ENCODE results near the gene L1TD1.
"Not testable (repeated sequence)": the region's sequence is repeated elsewhere in the genome, so short reads cannot be mapped to it uniquely, and the experiment has no call there.

The L1TD1 gene

DNA sequence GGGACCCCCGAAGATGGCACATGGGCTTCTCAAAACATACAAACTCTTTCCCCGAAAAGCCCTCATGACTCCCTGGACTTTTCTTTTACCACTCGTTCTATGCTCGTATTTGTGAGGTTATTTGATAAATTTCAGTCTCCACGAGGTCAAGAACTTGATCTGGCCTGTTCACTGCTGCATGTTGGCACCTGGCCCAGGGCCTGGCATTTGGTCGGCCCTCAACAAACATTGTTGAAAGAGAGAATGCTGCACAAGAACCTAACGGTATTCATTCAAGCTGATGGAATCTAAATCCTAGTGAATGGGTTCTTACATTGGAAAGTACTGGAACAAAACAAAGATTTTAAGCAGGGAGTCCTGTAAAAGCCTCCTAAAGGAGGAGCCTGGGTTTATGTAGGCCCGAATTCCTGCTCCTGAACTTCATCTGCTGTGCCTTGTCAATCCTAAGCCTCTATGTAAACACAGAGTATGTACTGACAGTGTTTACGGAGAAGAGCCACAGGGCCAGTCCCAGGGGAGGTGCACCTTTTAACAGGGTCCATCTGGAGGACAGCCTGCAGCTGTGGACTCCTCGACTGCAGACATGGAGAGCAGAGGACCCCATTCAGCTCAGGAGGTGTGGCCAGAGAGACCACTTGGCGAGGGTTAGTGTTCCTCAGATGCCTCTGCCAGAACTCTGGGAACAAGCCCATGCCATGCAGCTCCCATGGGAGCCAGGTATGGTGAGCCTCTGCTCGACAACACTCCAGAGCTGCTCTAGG, 46.9 kb downstream of the L1TD1 start:
- TF ChIP-seq POLR2A (IDR thresholded peaks at IDR 0.05; ENCODE audit: low read depth, low read length), result no peak
- FAIRE-seq (no peak), DNase-seq (ENCODE audit: insufficient read length, low spot score) (no peak)

GRCh38 chr1:62244380-62244779, 49.7 kb downstream of the L1TD1 start:
- FAIRE-seq; DNase-seq (ENCODE audit: insufficient read length, low spot score): not testable (repeated sequence)

DNA sequence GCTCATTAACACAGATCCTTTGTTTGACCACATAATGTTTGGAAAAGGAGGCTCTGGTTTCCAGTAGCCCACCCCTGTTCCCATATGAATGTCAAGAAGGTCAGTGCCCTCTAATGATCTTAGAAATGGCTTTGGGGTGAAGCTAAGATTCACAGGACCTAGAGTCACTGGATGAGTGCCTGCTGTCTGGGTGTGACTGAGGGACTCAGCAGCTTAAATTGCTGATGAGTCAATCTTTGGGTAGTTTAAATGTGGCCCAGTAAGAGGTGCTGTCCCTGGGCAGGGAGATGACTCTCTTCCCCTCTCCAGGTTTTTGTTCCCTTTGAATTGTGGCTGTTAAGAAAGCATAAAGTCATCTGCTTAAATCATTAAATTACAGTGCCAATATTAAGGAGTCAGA, 50.6 kb downstream of the L1TD1 start:
- DNase-seq (ENCODE audit: insufficient read length, low spot score) (no peak), FAIRE-seq (no peak)
- TF ChIP-seq POLR2A (IDR thresholded peaks at IDR 0.05; ENCODE audit: low read depth, low read length) (no peak), TAF1 (IDR thresholded peaks at IDR 0.05; ENCODE audit: low read depth, low read length) (no peak), POU2F2 (IDR thresholded peaks at IDR 0.05; ENCODE audit: low read depth, low read length) (no peak), POLR2AphosphoS5 (IDR thresholded peaks at IDR 0.05; ENCODE audit: low read depth, low read length) (no peak), PAX5 (IDR thresholded peaks at IDR 0.05; ENCODE audit: insufficient read depth, low read length, severe bottlenecking) (no peak), SPI1 (IDR thresholded peaks at IDR 0.05; ENCODE audit: low read depth, low read length) (no peak)

- FAIRE-seq, result no peak
- DNase-seq (ENCODE audit: insufficient read length, low spot score), result no peak
- no peak for TF ChIP-seq TAF1 (IDR thresholded peaks at IDR 0.05; ENCODE audit: low read depth, low read length)
- TF ChIP-seq POLR2A (IDR thresholded peaks at IDR 0.05; ENCODE audit: low read depth, low read length), result no peak
- TF ChIP-seq POLR2AphosphoS5 (IDR thresholded peaks at IDR 0.05; ENCODE audit: low read depth, low read length), result no peak
- TF ChIP-seq POU2F2 (IDR thresholded peaks at IDR 0.05; ENCODE audit: low read depth, low read length), result no peak
- TF ChIP-seq SPI1 (IDR thresholded peaks at IDR 0.05; ENCODE audit: low read depth, low read length), result no peak
- TF ChIP-seq PAX5 (IDR thresholded peaks at IDR 0.05; ENCODE audit: insufficient read depth, low read length, severe bottlenecking), result no peak
These were observed 52.9 kb downstream of the L1TD1 start for GRCh38 chr1:62247391-62248168.

GRCh38 chr1:62250126-62250726, 55.6 kb downstream of the L1TD1 start:
- TF ChIP-seq SPI1 (IDR thresholded peaks at IDR 0.05; ENCODE audit: low read depth, low read length), result no peak
- no peak for TF ChIP-seq PAX5 (IDR thresholded peaks at IDR 0.05; ENCODE audit: insufficient read depth, low read length, severe bottlenecking)
- no peak for TF ChIP-seq POLR2A (IDR thresholded peaks at IDR 0.05; ENCODE audit: low read depth, low read length)
- no peak for TF ChIP-seq POLR2AphosphoS5 (IDR thresholded peaks at IDR 0.05; ENCODE audit: low read depth, low read length)
- TF ChIP-seq POU2F2 (IDR thresholded peaks at IDR 0.05; ENCODE audit: low read depth, low read length), result no peak
- no peak for DNase-seq (ENCODE audit: insufficient read length, low spot score)
- FAIRE-seq, result no peak

DNA sequence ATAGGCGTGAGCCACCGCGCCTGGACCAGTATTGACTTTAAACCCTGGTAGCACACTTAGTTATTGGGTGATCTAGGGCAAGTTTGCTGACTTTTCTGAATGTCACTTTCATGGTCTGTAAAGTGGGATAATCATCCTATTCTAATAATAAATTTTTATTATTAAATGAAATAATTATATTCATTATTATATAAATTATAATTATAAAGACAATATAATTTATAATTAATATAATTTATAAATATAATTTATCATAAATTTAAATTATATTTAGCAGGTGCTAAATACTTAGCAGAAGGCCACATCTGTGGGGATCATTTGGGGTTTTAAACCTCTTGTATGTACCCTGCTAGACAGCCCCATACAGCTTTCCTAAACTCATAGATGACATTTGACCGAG, 64.9 kb downstream of the L1TD1 start:
- TF ChIP-seq POLR2A (IDR thresholded peaks at IDR 0.05; ENCODE audit: low read depth, low read length) (no peak), POU2F2 (IDR thresholded peaks at IDR 0.05; ENCODE audit: low read depth, low read length) (no peak), TAF1 (IDR thresholded peaks at IDR 0.05; ENCODE audit: low read depth, low read length) (no peak), PAX5 (IDR thresholded peaks at IDR 0.05; ENCODE audit: insufficient read depth, low read length, severe bottlenecking) (no peak), SPI1 (IDR thresholded peaks at IDR 0.05; ENCODE audit: low read depth, low read length) (no peak), POLR2AphosphoS5 (IDR thresholded peaks at IDR 0.05; ENCODE audit: low read depth, low read length) (no peak)
- FAIRE-seq, result no peak
- no peak for DNase-seq (ENCODE audit: insufficient read length, low spot score)

DNA sequence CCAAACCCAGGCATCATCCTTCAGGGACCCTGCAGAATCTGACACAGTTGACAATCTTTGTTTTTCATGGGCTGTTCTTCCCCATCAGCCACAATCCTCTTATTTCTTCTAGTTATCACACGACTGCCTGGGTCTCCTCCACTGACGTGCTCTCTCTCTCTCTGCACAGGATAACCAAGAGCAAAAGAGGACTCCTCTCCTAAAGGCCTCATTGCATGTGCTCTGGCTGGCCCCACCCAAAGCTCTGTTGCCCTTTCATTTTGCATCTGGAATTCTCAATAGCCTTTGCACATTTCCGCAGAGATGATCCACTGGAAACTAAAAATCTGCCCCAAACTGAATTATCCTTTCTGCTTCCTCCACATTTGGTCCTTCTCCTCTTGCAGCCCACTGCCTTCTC, 66.0 kb downstream of the L1TD1 start:
- FAIRE-seq (no peak), DNase-seq (ENCODE audit: insufficient read length, low spot score) (no peak)

More for the DNA sequence above, 66.0 kb downstream of the L1TD1 start:
- no peak for TF ChIP-seq POU2F2 (IDR thresholded peaks at IDR 0.05; ENCODE audit: low read depth, low read length)
- TF ChIP-seq POLR2AphosphoS5 (IDR thresholded peaks at IDR 0.05; ENCODE audit: low read depth, low read length), result no peak
- no peak for TF ChIP-seq TAF1 (IDR thresholded peaks at IDR 0.05; ENCODE audit: low read depth, low read length)
- no peak for TF ChIP-seq POLR2A (IDR thresholded peaks at IDR 0.05; ENCODE audit: low read depth, low read length)
- TF ChIP-seq PAX5 (IDR thresholded peaks at IDR 0.05; ENCODE audit: insufficient read depth, low read length, severe bottlenecking), result no peak
- no peak for TF ChIP-seq SPI1 (IDR thresholded peaks at IDR 0.05; ENCODE audit: low read depth, low read length)

All from GM12891 (cell line).